ENCODE results near the gene TMC5. TPM values are rescaled to one million over a fixed set of nuclear protein-coding genes. Genes with fewer than 3 reads are reported as not detected.
A peak's percentile ranks its signal among the peaks of the same experiment; 100 is the strongest.

TMC5 gene
- total and polyA plus RNA-seq, 2 of the 13 experiments (the other 11 are each of a cell fraction or from before 2014, with no cell fraction given): 0.09 to 0.41 TPM

- Histone ChIP-seq H3K4me2 (ENCODE audit: low read depth, low read length) (no peak overlapping the region), H3K9me3 (ENCODE audit: low read length) (no peaks in the 10 kb centered on the region), H3K4me1 (ENCODE audit: insufficient read depth, low read length) (no peaks in the 10 kb centered on the region), H3K4me3 (replicated peaks in 1 of 3; ENCODE audit: insufficient read depth in 1 of 3, low read depth in 2 of 3, low read length in 3 of 3) (no peak overlapping the region), H3K27me3 (ENCODE audit: control insufficient read depth in 1 of 2, insufficient read depth in 2 of 2, low read length in 2 of 2) (no peaks in the 10 kb centered on the region), H4K20me1 (ENCODE audit: insufficient read depth, low read length) (no peaks in the 10 kb centered on the region), H2AFZ (ENCODE audit: low read length) (no peak overlapping the region), H3K9ac (ENCODE audit: insufficient read depth, low read depth, low read length) (no peak overlapping the region), H3K36me3 (replicated peaks in 1 of 2; ENCODE audit: control insufficient read depth in 1 of 2, insufficient read depth in 2 of 2, low read length in 2 of 2) (peaks cover 25 to 68% of the 10 kb centered on the region in 2 experiments), H3K79me2 (ENCODE audit: insufficient read depth, low read length) (no peaks in the 10 kb centered on the region), H3K27ac (ENCODE audit: extremely low read length, insufficient read depth, low read length) (no peak overlapping the region)
- ATAC-seq (no peak), FAIRE-seq (no peak), DNase-seq (ENCODE audit: low spot score) (no peak)
- intact Hi-C loops (cut with micrococcal nuclease; ENCODE audit: unreplicated experiment): no loop called here
- no TSS peak for BruUV-seq (replicated peaks)
- WGBS (ENCODE audit: low lambda C conversion rate): 97% methylated on average over 5 of the region's 5 CpGs
- ChIA-PET CTCF (ENCODE audit: low intra/inter-chr PET ratio, low total read pairs) (no interaction called here), POLR2A (no interaction called here)
- no peak for TF ChIP-seq ZFAT (CRISPR knock-in tag; conservative IDR thresholded peaks at IDR 0.05)
- no peak for TF ChIP-seq NR2F1 (CRISPR knock-in tag; IDR thresholded peaks at IDR 0.05)
- peak; percentile 59 for TF ChIP-seq HNRNPK (IDR thresholded peaks at IDR 0.05; ENCODE audit: low read depth, low read length, poor library complexity, severe bottlenecking)
- no peak for TF ChIP-seq HMG20B (CRISPR knock-in tag; conservative IDR thresholded peaks at IDR 0.05)
- in situ Hi-C loops (cut with HindIII; ENCODE audit: extremely low pct_ligation_motif_present, low pct_unique_long_range_greater_than_20kb): loop anchor here (10.0 kb wide), 1 partner anchor 281 kb away; no protein-coding TSS in a partner anchor
Measured at GRCh38 chr16:19505600-19506303, 88.1 kb downstream of the TMC5 start.

- no peak for DNase-seq (ENCODE audit: low spot score)
- POLR2A ChIA-PET: no interaction called here
- no peak for FAIRE-seq
- H3K4me2 ChIP-seq (ENCODE audit: low read depth, low read length): no peak overlapping the region
- intact Hi-C loops (cut with micrococcal nuclease; ENCODE audit: unreplicated experiment) (no loop called here), in situ Hi-C loops (cut with HindIII; ENCODE audit: extremely low pct_ligation_motif_present, low pct_unique_long_range_greater_than_20kb) (loop anchor here (10.0 kb wide), 1 partner anchor 282 kb away; no protein-coding TSS in a partner anchor)
- no peak for ATAC-seq
- H3K27ac ChIP-seq (ENCODE audit: extremely low read length, insufficient read depth, low read length): no peak overlapping the region
- peaks cover 22 to 67% of the 10 kb centered on the region in 2 experiments for H3K36me3 ChIP-seq (replicated peaks in 1 of 2; ENCODE audit: control insufficient read depth in 1 of 2, insufficient read depth in 2 of 2, low read length in 2 of 2)
- H3K27me3 ChIP-seq (ENCODE audit: control insufficient read depth in 1 of 2, insufficient read depth in 2 of 2, low read length in 2 of 2): no peaks in the 10 kb centered on the region
- no peaks in the 10 kb centered on the region for H4K20me1 ChIP-seq (ENCODE audit: insufficient read depth, low read length)
- H3K4me1 ChIP-seq (ENCODE audit: insufficient read depth, low read length): no peaks in the 10 kb centered on the region
- H2AFZ ChIP-seq (ENCODE audit: low read length): no peak overlapping the region
- no peak overlapping the region for H3K9ac ChIP-seq (ENCODE audit: insufficient read depth, low read depth, low read length)
- no peaks in the 10 kb centered on the region for H3K9me3 ChIP-seq (ENCODE audit: low read length)
- no peak overlapping the region for H3K4me3 ChIP-seq (replicated peaks in 1 of 3; ENCODE audit: insufficient read depth in 1 of 3, low read depth in 2 of 3, low read length in 3 of 3)
- CTCF ChIA-PET (ENCODE audit: low intra/inter-chr PET ratio, low total read pairs): no interaction called here
- WGBS (ENCODE audit: low lambda C conversion rate): 98% methylated on average over 4 of the region's 4 CpGs
- H3K79me2 ChIP-seq (ENCODE audit: insufficient read depth, low read length): no peaks in the 10 kb centered on the region
- no TSS peak for BruUV-seq (replicated peaks)
- TF ChIP-seq ZBTB4 (CRISPR knock-in tag; IDR thresholded peaks at IDR 0.05; ENCODE audit: borderline replicate concordance) (no peak), ZNF672 (CRISPR knock-in tag; IDR thresholded peaks at IDR 0.05) (no peak), CENPT (CRISPR knock-in tag; IDR thresholded peaks at IDR 0.05; ENCODE audit: low read depth) (no peak), ZNF142 (CRISPR knock-in tag; IDR thresholded peaks at IDR 0.05) (no peak)
Measured at GRCh38 chr16:19506965-19507364, 89.3 kb downstream of the TMC5 start.
